ENCODE data around the gene PDE3A.

The PDE3A gene

GRCh38 chr12:20424841-20425240 is 56.5 kb downstream of the PDE3A start:
- Mint-ChIP-seq H3K4me3 (no peak overlapping the region), H3K9me3 (no peaks in the 10 kb centered on the region), H3K27me3 (no peaks in the 10 kb centered on the region), H3K27ac (no peak overlapping the region), H3K36me3 (no peaks in the 10 kb centered on the region), H3K4me1 (no peaks in the 10 kb centered on the region)
- no peak for ATAC-seq (replicated peaks)
- no peak for DNase-seq

- DNase-seq (no peak), ATAC-seq (replicated peaks) (no peak)
- Mint-ChIP-seq H3K4me1 (no peaks in the 10 kb centered on the region), H3K27ac (no peak overlapping the region), H3K4me3 (no peak overlapping the region), H3K36me3 (no peaks in the 10 kb centered on the region), H3K27me3 (no peaks in the 10 kb centered on the region), H3K9me3 (no peaks in the 10 kb centered on the region)
Observed at GRCh38 chr12:20426191-20426590, 57.9 kb downstream of the PDE3A start.

DNA sequence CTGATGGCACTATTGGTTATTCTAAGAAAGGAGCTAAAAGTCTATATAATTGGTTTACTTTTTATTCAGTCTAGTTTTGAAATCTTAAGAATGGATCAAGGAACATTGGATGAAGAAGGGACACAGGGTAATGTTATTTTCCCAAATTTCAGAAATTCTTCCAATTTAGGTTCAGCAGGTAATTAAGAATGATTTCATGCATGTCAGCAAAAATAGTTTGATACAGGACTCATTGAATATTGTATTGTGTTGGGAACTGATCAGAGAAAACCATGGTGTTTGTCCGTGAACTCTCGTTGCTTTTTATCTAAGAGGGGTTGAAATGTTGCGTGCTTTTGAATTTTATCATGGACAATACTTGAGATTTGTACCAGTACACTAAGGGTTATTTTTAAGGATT is 58.6 kb downstream of the PDE3A start:
- ATAC-seq (replicated peaks) (no peak), DNase-seq (no peak)
- Mint-ChIP-seq H3K27ac (no peak overlapping the region), H3K4me1 (no peaks in the 10 kb centered on the region), H3K4me3 (no peak overlapping the region), H3K27me3 (no peaks in the 10 kb centered on the region), H3K9me3 (no peaks in the 10 kb centered on the region), H3K36me3 (no peaks in the 10 kb centered on the region)

- Mint-ChIP-seq H3K4me3 (no peak overlapping the region), H3K27me3 (no peaks in the 10 kb centered on the region), H3K27ac (no peak overlapping the region), H3K36me3 (no peaks in the 10 kb centered on the region), H3K9me3 (no peaks in the 10 kb centered on the region), H3K4me1 (no peaks in the 10 kb centered on the region)
- ATAC-seq (replicated peaks), result no peak
- no peak for DNase-seq
Observed at GRCh38 chr12:20429852-20430251, 61.5 kb downstream of the PDE3A start.

DNA sequence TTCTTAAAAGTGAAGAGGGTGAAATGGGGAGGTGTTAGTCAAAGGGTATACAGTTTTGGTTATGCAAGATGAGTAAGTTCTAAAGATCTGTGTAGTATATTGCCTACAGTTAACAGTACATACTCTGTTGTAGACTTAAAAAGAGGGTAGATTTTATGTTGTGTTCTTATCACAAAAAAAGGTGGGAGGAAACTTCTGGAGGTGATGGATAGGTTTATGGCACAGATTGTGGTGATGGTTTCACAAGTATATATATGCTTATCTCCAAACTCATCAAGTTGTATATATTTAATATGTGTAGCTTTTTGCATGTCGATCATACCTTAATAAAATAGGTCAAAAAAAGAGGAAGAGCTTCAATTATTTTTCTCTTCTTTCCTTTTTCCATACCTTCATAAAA is 64.0 kb downstream of the PDE3A start:
- no peaks in the 10 kb centered on the region for H3K4me1 Mint-ChIP-seq
- H3K4me3 Mint-ChIP-seq, result no peak overlapping the region
- ATAC-seq (replicated peaks), result no peak
- no peaks in the 10 kb centered on the region for H3K9me3 Mint-ChIP-seq
- DNase-seq, result no peak
- no peaks in the 10 kb centered on the region for H3K36me3 Mint-ChIP-seq
- no peak overlapping the region for H3K27ac Mint-ChIP-seq
- H3K27me3 Mint-ChIP-seq, result no peaks in the 10 kb centered on the region

DNA sequence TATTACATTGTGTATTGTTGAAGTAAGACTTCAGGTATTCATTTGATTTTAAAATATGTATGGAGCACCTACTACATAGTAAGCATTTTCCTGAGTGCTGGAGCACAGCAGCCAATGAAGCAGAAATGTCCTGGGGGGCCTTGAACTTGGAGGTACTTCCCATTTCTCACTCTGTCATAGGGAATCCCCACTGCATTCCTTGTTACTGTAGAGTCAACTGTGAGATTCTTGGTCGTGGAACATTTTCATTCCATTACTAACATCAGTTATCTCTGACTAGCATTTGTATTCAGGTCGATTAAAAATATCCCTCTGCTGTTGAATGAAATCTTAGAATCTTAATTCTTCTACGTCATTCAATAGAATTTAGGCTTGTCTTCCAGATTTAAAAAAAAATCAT is 66.7 kb downstream of the PDE3A start:
- H3K4me3 Mint-ChIP-seq, result no peak overlapping the region
- H3K9me3 Mint-ChIP-seq, result no peaks in the 10 kb centered on the region
- H3K36me3 Mint-ChIP-seq, result no peaks in the 10 kb centered on the region
- DNase-seq, result no peak
- H3K27ac Mint-ChIP-seq, result no peak overlapping the region
- H3K4me1 Mint-ChIP-seq, result no peaks in the 10 kb centered on the region
- H3K27me3 Mint-ChIP-seq, result no peaks in the 10 kb centered on the region
- ATAC-seq (replicated peaks), result no peak

DNA sequence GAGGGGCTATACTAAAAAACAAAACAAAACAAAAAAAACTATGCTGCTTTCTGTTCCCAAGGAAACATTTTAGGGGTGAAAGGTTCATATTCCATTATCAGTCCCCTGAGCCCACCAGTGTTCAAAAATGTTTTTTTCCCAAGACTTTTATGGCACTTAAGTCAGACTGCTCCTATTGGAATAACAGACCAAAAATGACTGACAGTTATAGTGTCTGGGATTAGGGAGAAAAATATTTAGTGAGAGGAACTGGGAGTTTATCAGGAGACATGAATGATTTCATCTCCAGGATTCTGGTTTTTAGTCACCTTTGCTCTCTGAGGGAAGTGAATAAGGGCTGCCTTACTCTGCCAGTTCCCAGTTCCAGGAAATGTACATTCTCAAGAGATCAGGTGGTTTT is 68.0 kb downstream of the PDE3A start:
- DNase-seq (no peak), ATAC-seq (replicated peaks) (no peak)
- Mint-ChIP-seq H3K27me3 (no peaks in the 10 kb centered on the region), H3K4me1 (no peaks in the 10 kb centered on the region), H3K36me3 (no peaks in the 10 kb centered on the region), H3K4me3 (no peak overlapping the region), H3K9me3 (no peaks in the 10 kb centered on the region), H3K27ac (no peak overlapping the region)

DNA sequence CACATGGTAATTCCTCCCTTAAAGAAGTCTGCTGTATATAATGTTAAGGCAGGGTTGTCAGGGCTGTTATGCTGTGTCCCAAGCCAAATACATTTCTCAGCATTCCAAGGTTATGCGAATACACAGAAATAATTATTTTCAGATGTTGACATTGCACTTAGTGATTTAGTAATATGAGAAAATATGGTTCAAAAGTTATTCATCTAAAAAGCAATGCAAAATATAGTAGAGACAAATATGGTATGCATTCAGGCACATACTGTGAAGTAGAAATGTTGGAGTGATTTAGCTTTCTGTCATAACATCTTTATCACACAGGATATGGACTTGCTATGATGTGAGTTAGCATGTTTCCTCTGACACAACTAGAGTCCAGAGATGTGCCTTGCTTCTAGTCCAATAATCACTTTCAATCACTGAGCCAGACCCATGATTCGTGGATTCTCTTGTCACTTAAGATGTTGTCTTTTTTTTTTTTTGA is 70.0 kb downstream of the PDE3A start:
- Mint-ChIP-seq H3K4me1 (no peaks in the 10 kb centered on the region), H3K36me3 (no peaks in the 10 kb centered on the region), H3K27ac (no peak overlapping the region), H3K27me3 (no peaks in the 10 kb centered on the region), H3K4me3 (no peak overlapping the region), H3K9me3 (no peaks in the 10 kb centered on the region)
- no peak for DNase-seq
- ATAC-seq (replicated peaks), result no peak

- no peak overlapping the region for H3K4me3 Mint-ChIP-seq
- no peak overlapping the region for H3K27ac Mint-ChIP-seq
- no peaks in the 10 kb centered on the region for H3K9me3 Mint-ChIP-seq
- DNase-seq, result no peak
- H3K36me3 Mint-ChIP-seq, result no peaks in the 10 kb centered on the region
- H3K4me1 Mint-ChIP-seq, result no peaks in the 10 kb centered on the region
- no peaks in the 10 kb centered on the region for H3K27me3 Mint-ChIP-seq
- ATAC-seq (replicated peaks), result no peak
Observed at GRCh38 chr12:20439626-20440025, 71.3 kb downstream of the PDE3A start.

- Mint-ChIP-seq H3K4me1 (no peaks in the 10 kb centered on the region), H3K4me3 (no peak overlapping the region), H3K27me3 (no peaks in the 10 kb centered on the region), H3K36me3 (no peaks in the 10 kb centered on the region), H3K27ac (no peak overlapping the region), H3K9me3 (no peaks in the 10 kb centered on the region)
- DNase-seq (no peak), ATAC-seq (replicated peaks) (no peak)
Observed at GRCh38 chr12:20440408-20440807, 72.1 kb downstream of the PDE3A start.

DNA sequence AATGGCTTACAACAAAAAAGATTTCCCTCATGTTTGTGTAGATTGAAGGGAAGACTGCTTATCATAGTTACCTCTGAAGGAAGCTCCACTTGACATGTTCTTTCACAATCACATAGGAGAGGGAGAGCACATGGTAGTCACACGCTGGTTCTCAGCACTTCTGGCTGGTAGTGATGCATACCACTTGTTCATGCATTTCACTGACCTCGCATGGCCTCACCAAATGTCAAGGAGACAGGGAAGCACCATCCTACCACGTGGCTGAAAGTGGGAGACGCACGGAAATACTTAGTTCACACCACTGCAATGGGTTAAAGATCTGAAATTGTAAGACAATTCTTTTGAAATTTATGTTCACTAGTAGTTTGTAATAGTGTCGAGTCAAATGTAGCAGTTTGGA is 74.0 kb downstream of the PDE3A start:
- Mint-ChIP-seq H3K9me3 (no peaks in the 10 kb centered on the region), H3K27me3 (no peaks in the 10 kb centered on the region), H3K27ac (no peak overlapping the region), H3K4me3 (no peak overlapping the region), H3K36me3 (no peaks in the 10 kb centered on the region), H3K4me1 (no peaks in the 10 kb centered on the region)
- no peak for ATAC-seq (replicated peaks)
- no peak for DNase-seq

- ATAC-seq (replicated peaks), result no peak
- DNase-seq, result no peak
- Mint-ChIP-seq H3K36me3 (no peaks in the 10 kb centered on the region), H3K4me3 (no peak overlapping the region), H3K9me3 (peaks cover 0 to 4% of the 10 kb centered on the region in 2 donors), H3K27me3 (no peaks in the 10 kb centered on the region), H3K27ac (no peak overlapping the region), H3K4me1 (no peaks in the 10 kb centered on the region)
Observed at GRCh38 chr12:20443255-20443654, 74.9 kb downstream of the PDE3A start.

- no peak for DNase-seq
- Mint-ChIP-seq H3K36me3 (no peaks in the 10 kb centered on the region), H3K27ac (no peak overlapping the region), H3K9me3 (peaks cover 0 to 4% of the 10 kb centered on the region in 2 donors), H3K4me3 (no peak overlapping the region), H3K27me3 (no peaks in the 10 kb centered on the region), H3K4me1 (no peaks in the 10 kb centered on the region)
- no peak for ATAC-seq (replicated peaks)
Observed at GRCh38 chr12:20443792-20444191, 75.5 kb downstream of the PDE3A start.

DNA sequence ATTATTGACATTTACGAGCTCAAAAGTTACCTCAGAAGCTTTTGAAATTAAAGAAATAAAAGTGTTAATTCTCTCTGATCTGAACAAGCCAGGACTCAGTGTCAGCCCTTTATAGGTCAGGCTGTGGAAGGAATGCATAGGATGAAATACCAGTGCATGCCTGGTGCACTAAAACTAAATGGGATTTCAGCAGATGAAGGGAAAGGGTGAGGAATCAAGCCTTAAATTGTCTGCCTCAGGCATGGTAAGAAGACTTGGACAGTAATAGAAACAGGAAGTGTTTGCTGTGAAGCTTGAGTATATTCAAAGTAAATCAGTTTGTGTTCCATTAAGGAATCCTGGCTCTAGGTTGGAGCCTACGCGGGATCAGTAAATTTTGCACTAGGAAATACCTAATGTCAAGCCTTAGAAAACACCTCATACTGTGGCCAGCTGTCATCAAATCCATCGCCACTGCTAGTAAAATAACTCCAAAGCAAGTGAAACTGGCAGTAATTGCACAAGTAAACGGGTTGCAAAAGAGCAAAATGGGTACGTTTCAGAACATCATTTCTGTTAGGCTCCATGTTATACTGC is 76.3 kb downstream of the PDE3A start:
- DNase-seq (no peak), ATAC-seq (replicated peaks) (no peak)
- Mint-ChIP-seq H3K4me1 (no peaks in the 10 kb centered on the region), H3K27me3 (no peaks in the 10 kb centered on the region), H3K27ac (no peak overlapping the region), H3K4me3 (no peak overlapping the region), H3K9me3 (peaks cover 0 to 4% of the 10 kb centered on the region in 2 donors), H3K36me3 (no peaks in the 10 kb centered on the region)

DNA sequence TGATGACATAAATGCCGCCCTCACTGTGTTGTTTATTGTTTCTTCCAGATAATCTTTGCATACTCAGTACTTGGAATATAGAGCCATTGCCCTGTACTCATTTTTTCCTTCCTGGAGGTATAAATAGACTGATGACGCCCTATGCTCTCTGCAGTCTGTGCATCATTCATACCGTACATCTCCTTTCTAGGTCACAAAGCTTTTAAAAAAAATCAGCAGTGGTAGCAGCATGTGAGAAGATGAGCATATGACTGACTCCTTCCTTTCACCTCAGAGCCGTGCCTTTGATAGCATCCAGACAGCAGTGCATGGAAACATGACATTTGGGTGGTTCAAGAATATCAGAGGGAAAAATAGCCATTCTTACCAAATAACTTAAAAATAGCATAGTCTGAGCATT is 77.3 kb downstream of the PDE3A start:
- DNase-seq (no peak), ATAC-seq (replicated peaks) (no peak)
- H3K4me1 Mint-ChIP-seq, result no peaks in the 10 kb centered on the region
- H3K4me3 Mint-ChIP-seq, result no peak overlapping the region
- H3K9me3 Mint-ChIP-seq, result peaks cover 0 to 4% of the 10 kb centered on the region in 2 donors
- no peaks in the 10 kb centered on the region for H3K36me3 Mint-ChIP-seq
- no peaks in the 10 kb centered on the region for H3K27me3 Mint-ChIP-seq
- H3K27ac Mint-ChIP-seq, result no peak overlapping the region

GRCh38 chr12:20446836-20447235 is 78.5 kb downstream of the PDE3A start:
- no peak for ATAC-seq (replicated peaks)
- H3K4me3 Mint-ChIP-seq, result no peak overlapping the region
- H3K27me3 Mint-ChIP-seq, result no peaks in the 10 kb centered on the region
- peaks cover 0 to 6% of the 10 kb centered on the region in 2 donors for H3K9me3 Mint-ChIP-seq
- no peak for DNase-seq
- no peaks in the 10 kb centered on the region for H3K36me3 Mint-ChIP-seq
- no peaks in the 10 kb centered on the region for H3K4me1 Mint-ChIP-seq
- no peak overlapping the region for H3K27ac Mint-ChIP-seq

Data from stimulated activated naive B cell treated with anti-CD40 and anti-IgM and Interleukin-4, amounts not matched to agents 10 μg/mL and 1 μg/mL and 100 μg/mL, for 72 hours (primary cell).